CD4-positive, alpha-beta T cell (primary cell): Measurements from ENCODE around the gene TAF4. TPM values are rescaled to one million over a fixed set of nuclear protein-coding genes. Genes with fewer than 3 reads are reported as not detected.

Experiments
- ATAC-seq: fragments of 200-7000 bp; cut with Tn5 transposase; one replicate; pipeline ENCODE4 v1.10.0; 2022; ENCODE audit warnings: mild to moderate bottlenecking; ENCODE audit not compliant: poor library complexity
- CTCF ChIA-PET: fragments of 350-600 bp; sonication (Branson Sonifier 250); formaldehyde crosslinking; loops from one replicate; lab custom pipeline; 2021; ENCODE audit warnings: antibody characterized with exemption, inconsistent platforms; lab: Charles Lee
- POLR2A ChIA-PET: fragments of 350-600 bp; sonication (Branson Sonifier 250); formaldehyde crosslinking; loops from one replicate; lab custom pipeline; 2021; ENCODE audit warnings: antibody characterized with exemption, inconsistent platforms; lab: Charles Lee
- DNase-seq, 14 experiments: peaks; one replicate each; pipeline ENCODE4 v3.0.0-alpha.2; 2013 to 2020; ENCODE audit warnings: mixed read lengths in 2 of 14
- H3K27ac ChIP-seq, 2 donors: one replicate each; pipeline versions ENCODE4 v1.5.1 to v1.7.0; 2013; ENCODE audit warnings: low read length in 2 of 2, low read depth in 1 of 2, mild to moderate bottlenecking in 1 of 2
- H3K27me3 ChIP-seq, 2 experiments: 1 replicate in 1 of 2; 2 replicates in 1 of 2; pipeline versions ENCODE4 v1.6.1 to v1.7.0; 2013; ENCODE audit warnings: low read length in 2 of 2, control low read depth in 1 of 2, mild to moderate bottlenecking in 1 of 2, moderate library complexity in 1 of 2; ENCODE audit not compliant: insufficient read depth in 2 of 2, control insufficient read depth in 1 of 2
- H3K36me3 ChIP-seq: one replicate; pipeline ENCODE4 v1.6.1; 2013; ENCODE audit warnings: low read length, control low read depth; ENCODE audit not compliant: insufficient read depth
- H3K4me1 ChIP-seq: one replicate; pipeline ENCODE4 v1.6.1; 2013; ENCODE audit warnings: low read length, control low read depth; ENCODE audit not compliant: insufficient read depth
- H3K4me3 ChIP-seq: one replicate; pipeline ENCODE4 v1.5.1; 2013; ENCODE audit warnings: mild to moderate bottlenecking, low read length, moderate library complexity
- H3K9me3 ChIP-seq, 2 experiments: 1 replicate in 1 of 2; 2 replicates in 1 of 2; pipeline versions ENCODE4 v1.6.1 to v1.7.0; 2013; ENCODE audit warnings: low read length in 2 of 2, mild to moderate bottlenecking in 2 of 2, control low read depth in 1 of 2, moderate library complexity in 1 of 2; ENCODE audit not compliant: control insufficient read depth in 1 of 2, insufficient read depth in 1 of 2
- H3K27ac Mint-ChIP-seq: one replicate; pipeline ENCODE4 v1.8.0; 2020; ENCODE audit warnings: mixed read lengths
- H3K27me3 Mint-ChIP-seq: one replicate; pipeline ENCODE4 v1.8.0; 2021; ENCODE audit warnings: mixed read lengths
- H3K36me3 Mint-ChIP-seq: one replicate; pipeline ENCODE4 v1.8.0; 2021; ENCODE audit warnings: low read depth, mixed read lengths
- H3K4me1 Mint-ChIP-seq: one replicate; pipeline ENCODE4 v1.8.0; 2021; ENCODE audit warnings: low read depth, mixed read lengths
- H3K4me3 Mint-ChIP-seq: one replicate; pipeline ENCODE4 v1.8.0; 2020; ENCODE audit warnings: mild to moderate bottlenecking, mixed read lengths
- H3K9me3 Mint-ChIP-seq: one replicate; pipeline ENCODE4 v1.8.0; 2020; ENCODE audit warnings: mixed read lengths
- intact Hi-C, 2 experiments: fragments of 100-400 bp; cut with DNase I in 1 of 2; cut with micrococcal nuclease in 1 of 2; formaldehyde crosslinking; loops; one replicate each; pipeline versions ENCODE4 v1.15.1 to v1.9.0; 2023 to 2025; cut with DNase I, micrococcal nuclease
- total RNA-seq, 174 experiments: library from RNA in 2 of 174; stranded (reverse) in 2 of 174; gene quantifications; one replicate each; pipeline ENCODE4 v1.2.3 and lab custom pipeline; 2021 to 2026
- TF ChIP-seq, protein P1 (sequence below): fragments of 200-600 bp; IDR thresholded peaks from one replicate; pipeline ENCODE4 v1.8.0; 2022; ENCODE audit warnings: antibody characterized with exemption, mild to moderate bottlenecking

TAF4 gene
- total RNA-seq, 2 experiments from 2014 or later: 11.1 to 12.5 TPM

DNA sequence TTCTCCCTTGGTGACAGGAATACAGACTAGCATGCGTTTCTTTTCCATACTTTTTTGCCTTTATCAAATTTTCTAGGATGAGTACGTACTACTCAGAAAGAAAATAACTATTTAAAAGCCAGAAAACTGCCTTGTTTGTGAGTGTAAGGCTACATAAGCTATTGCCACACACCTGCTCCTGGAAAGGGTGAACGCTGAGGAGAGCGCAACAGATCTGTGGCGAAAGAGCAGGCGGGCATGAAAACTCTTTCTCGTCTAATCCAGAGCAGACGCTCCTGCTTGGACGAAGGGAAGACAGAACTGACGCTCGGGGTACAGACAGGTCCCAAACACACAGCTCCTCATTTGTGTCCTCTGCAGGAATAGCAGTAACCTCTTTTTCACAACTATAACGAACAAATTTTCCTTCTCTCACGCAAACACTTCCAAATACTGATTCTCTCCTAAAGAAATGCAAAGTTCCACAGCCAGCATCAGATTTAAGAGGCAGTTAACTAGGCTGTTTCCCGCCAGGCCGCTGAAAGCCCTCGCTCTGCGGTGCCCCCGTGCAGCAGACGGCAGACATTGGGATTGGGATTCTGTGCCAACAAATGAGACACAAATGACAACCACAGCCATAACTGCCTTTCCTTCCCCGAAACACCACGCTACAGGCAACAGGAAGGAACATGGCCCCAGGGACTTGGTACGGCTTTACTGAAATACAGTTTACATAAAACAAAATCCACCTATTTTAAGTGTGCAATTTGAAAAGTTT lies 20.0 kb downstream of the TAF4 start:
- Histone ChIP-seq H3K9me3 (no peaks in the 10 kb centered on the region), H3K36me3 (no peaks in the 10 kb centered on the region), H3K4me1 (no peaks in the 10 kb centered on the region), H3K27me3 (no peaks in the 10 kb centered on the region), H3K4me3 (no peak overlapping the region), H3K27ac (no peak overlapping the region)
- H3K27me3 Mint-ChIP-seq: no peaks in the 10 kb centered on the region
- ChIA-PET POLR2A (no interaction called here), CTCF (no interaction called here)
- peaks cover 68% of the 10 kb centered on the region for H3K4me1 Mint-ChIP-seq
- DNase-seq (no peak), ATAC-seq (no peak)
- no peaks in the 10 kb centered on the region for H3K9me3 Mint-ChIP-seq
- peaks cover 12% of the 10 kb centered on the region for H3K36me3 Mint-ChIP-seq
- H3K27ac Mint-ChIP-seq: no peak overlapping the region
- TF ChIP-seq, protein P1, sequence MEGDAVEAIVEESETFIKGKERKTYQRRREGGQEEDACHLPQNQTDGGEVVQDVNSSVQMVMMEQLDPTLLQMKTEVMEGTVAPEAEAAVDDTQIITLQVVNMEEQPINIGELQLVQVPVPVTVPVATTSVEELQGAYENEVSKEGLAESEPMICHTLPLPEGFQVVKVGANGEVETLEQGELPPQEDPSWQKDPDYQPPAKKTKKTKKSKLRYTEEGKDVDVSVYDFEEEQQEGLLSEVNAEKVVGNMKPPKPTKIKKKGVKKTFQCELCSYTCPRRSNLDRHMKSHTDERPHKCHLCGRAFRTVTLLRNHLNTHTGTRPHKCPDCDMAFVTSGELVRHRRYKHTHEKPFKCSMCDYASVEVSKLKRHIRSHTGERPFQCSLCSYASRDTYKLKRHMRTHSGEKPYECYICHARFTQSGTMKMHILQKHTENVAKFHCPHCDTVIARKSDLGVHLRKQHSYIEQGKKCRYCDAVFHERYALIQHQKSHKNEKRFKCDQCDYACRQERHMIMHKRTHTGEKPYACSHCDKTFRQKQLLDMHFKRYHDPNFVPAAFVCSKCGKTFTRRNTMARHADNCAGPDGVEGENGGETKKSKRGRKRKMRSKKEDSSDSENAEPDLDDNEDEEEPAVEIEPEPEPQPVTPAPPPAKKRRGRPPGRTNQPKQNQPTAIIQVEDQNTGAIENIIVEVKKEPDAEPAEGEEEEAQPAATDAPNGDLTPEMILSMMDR: no peak
- intact Hi-C loops: no loop called here
- H3K4me3 Mint-ChIP-seq: no peak overlapping the region

DNA sequence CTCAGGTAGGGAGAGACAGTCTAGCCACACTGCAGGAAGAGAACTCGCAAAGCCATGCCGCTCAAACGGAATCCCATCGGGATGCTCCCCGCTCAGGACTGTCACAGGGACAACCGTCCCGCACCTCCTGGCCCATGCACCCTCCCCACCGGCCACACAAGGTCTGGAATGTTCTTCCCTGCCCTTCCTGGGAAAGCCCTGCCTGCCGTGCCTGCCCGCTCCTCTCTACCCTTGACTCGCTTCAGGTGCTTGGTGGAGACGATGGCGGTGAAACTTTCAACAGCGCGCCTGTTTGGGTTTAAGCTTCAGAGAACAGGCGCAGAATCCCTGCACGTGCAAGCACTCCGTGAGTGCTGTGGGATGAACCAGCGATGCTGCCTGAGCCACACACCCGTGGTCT lies 20.6 kb downstream of the TAF4 start:
- no peak overlapping the region for H3K27ac Mint-ChIP-seq
- H3K9me3 Mint-ChIP-seq: no peaks in the 10 kb centered on the region
- no peak for ATAC-seq
- Histone ChIP-seq H3K27me3 (no peaks in the 10 kb centered on the region), H3K4me3 (no peak overlapping the region), H3K9me3 (no peaks in the 10 kb centered on the region), H3K27ac (no peak overlapping the region), H3K36me3 (no peaks in the 10 kb centered on the region), H3K4me1 (no peaks in the 10 kb centered on the region)
- no peak overlapping the region for H3K4me3 Mint-ChIP-seq
- intact Hi-C loops: no loop called here
- ChIA-PET POLR2A (no interaction called here), CTCF (no interaction called here)
- no peaks in the 10 kb centered on the region for H3K27me3 Mint-ChIP-seq
- H3K36me3 Mint-ChIP-seq: peaks cover 7% of the 10 kb centered on the region
- TF ChIP-seq, protein P1: no peak
- H3K4me1 Mint-ChIP-seq: peaks cover 68% of the 10 kb centered on the region
- DNase-seq: no peak

DNA sequence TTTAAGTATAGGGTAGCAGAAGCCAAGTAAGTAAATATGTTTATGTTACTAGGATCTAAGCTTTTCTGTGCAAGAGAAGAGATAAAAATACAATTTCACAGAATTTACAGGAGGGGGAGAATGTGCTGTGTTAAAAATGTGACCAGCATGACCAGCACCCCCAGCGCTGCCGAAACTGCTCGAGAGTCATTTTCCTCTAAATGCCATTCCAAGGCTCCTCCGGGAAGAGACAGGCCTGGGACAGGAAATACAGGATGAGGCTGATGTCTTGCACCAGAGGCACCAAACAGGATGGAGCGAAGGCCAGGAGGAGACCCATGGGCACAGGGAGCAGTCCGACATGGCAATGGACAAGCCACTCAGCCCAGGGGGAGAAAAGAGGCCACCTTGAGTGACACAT lies 21.1 kb downstream of the TAF4 start:
- Histone ChIP-seq H3K27me3 (no peaks in the 10 kb centered on the region), H3K4me1 (no peaks in the 10 kb centered on the region), H3K27ac (no peak overlapping the region), H3K9me3 (no peaks in the 10 kb centered on the region), H3K36me3 (no peaks in the 10 kb centered on the region), H3K4me3 (no peak overlapping the region)
- POLR2A ChIA-PET: no interaction called here
- DNase-seq (no peak), ATAC-seq (no peak)
- no peaks in the 10 kb centered on the region for H3K9me3 Mint-ChIP-seq
- TF ChIP-seq, protein P1: no peak
- H3K27ac Mint-ChIP-seq: peak overlapping the region; percentile 27
- CTCF ChIA-PET: interaction anchor here (0.5 kb wide), 1 partner anchor 73 kb away, joined by 3 read pairs; no protein-coding TSS in a partner anchor
- intact Hi-C loops: no loop called here
- peaks cover 6% of the 10 kb centered on the region for H3K36me3 Mint-ChIP-seq
- H3K27me3 Mint-ChIP-seq: no peaks in the 10 kb centered on the region
- no peak overlapping the region for H3K4me3 Mint-ChIP-seq
- peaks cover 72% of the 10 kb centered on the region for H3K4me1 Mint-ChIP-seq
